Spinal cord (tissue), 10 donors: ENCODE results near the gene CRB1. TPM values are rescaled to one million over a fixed set of nuclear protein-coding genes. Genes with fewer than 3 reads are reported as not detected.

ENCODE experiments used
- DNase-seq, 6 donors: peaks; one replicate each; pipeline versions ENCODE4 v3.0.0 to v3.0.0-alpha.2; 2013 to 2015; ENCODE audit warnings: low spot score in 6 of 6, low read depth in 4 of 6
- H3K27ac ChIP-seq: one replicate; pipeline ENCODE4 v1.5.1; 2013; ENCODE audit warnings: low read depth, low read length, control low read depth
- H3K27me3 ChIP-seq: one replicate; pipeline ENCODE4 v1.6.1; 2013; ENCODE audit warnings: low read length; ENCODE audit not compliant: control insufficient read depth, insufficient read depth
- H3K36me3 ChIP-seq: one replicate; pipeline ENCODE4 v1.6.1; 2013; ENCODE audit warnings: low read length; ENCODE audit not compliant: control insufficient read depth, insufficient read depth
- H3K4me1 ChIP-seq: one replicate; pipeline ENCODE4 v1.6.1; 2013; ENCODE audit warnings: low read length; ENCODE audit not compliant: control insufficient read depth, insufficient read depth
- H3K4me3 ChIP-seq: one replicate; pipeline ENCODE4 v1.5.1; 2013; ENCODE audit warnings: low read depth, low read length, control low read depth
- H3K9me3 ChIP-seq: one replicate; pipeline ENCODE4 v1.6.1; 2013; ENCODE audit warnings: low read length; ENCODE audit not compliant: control insufficient read depth, insufficient read depth
- WGBS: methylation state at CpG from one replicate; pipeline ENCODE4 v1.1.5; 2013; ENCODE audit warnings: missing lambda C conversion rate; ENCODE audit not compliant: insufficient coverage; 5-methylcytosine and 5-hydroxymethylcytosine counted together
- polyA plus RNA-seq, 2 donors: library from polyadenylated mRNA; unstranded; fragments of 120-200 nt; gene quantifications; one replicate each; pipeline ENCODE4 v1.2.1, GENCODE V29; 2013; ENCODE audit not compliant: insufficient read length in 2 of 2
- total RNA-seq, 2 donors: library from RNA; depleted of rRNA in 1 of 2; stranded (reverse); fragments of 120-200 nt in 1 of 2; fragments of >200 nt in 1 of 2; gene quantifications; one replicate each; pipeline versions ENCODE4 v1.2.3 to v1.2.4, GENCODE V29; 2013 to 2014
- donor health status: healthy.

CRB1 gene
- total and polyA plus RNA-seq, 4 donors: 18.1 to 36.8 (median 28.6) TPM

- Histone ChIP-seq H3K27ac (no peak overlapping the region), H3K9me3 (no peaks in the 10 kb centered on the region), H3K27me3 (no peaks in the 10 kb centered on the region), H3K4me3 (no peak overlapping the region), H3K36me3 (peaks cover 7% of the 10 kb centered on the region), H3K4me1 (no peaks in the 10 kb centered on the region)
- WGBS: 94% methylated on average over 2 of the region's 5 CpGs
- peak in 3 of 6 donors; percentile 31 to 71 (median 48) for DNase-seq
These were observed 88.9 kb downstream of the CRB1 start for GRCh38 chr1:197356723-197357533.

- H3K36me3 ChIP-seq: peaks cover 7% of the 10 kb centered on the region
- no CpG with 5 or more reads among the region's 1 CpG for WGBS
- H3K9me3 ChIP-seq: no peaks in the 10 kb centered on the region
- DNase-seq: no peak
- H3K4me3 ChIP-seq: no peak overlapping the region
- H3K27me3 ChIP-seq: no peaks in the 10 kb centered on the region
- H3K4me1 ChIP-seq: no peaks in the 10 kb centered on the region
- H3K27ac ChIP-seq: no peak overlapping the region
These were observed 90.9 kb downstream of the CRB1 start for GRCh38 chr1:197358959-197359358.

- Histone ChIP-seq H3K9me3 (no peaks in the 10 kb centered on the region), H3K36me3 (peaks cover 7% of the 10 kb centered on the region), H3K27ac (no peak overlapping the region), H3K27me3 (no peaks in the 10 kb centered on the region), H3K4me1 (no peaks in the 10 kb centered on the region), H3K4me3 (no peak overlapping the region)
- no peak for DNase-seq
- 57% methylated on average over 3 of the region's 5 CpGs for WGBS
These were observed 92.0 kb downstream of the CRB1 start for GRCh38 chr1:197360068-197360467.

GRCh38 chr1:197362871-197363270, 94.8 kb downstream of the CRB1 start:
- no peak for DNase-seq
- Histone ChIP-seq H3K4me3 (no peak overlapping the region), H3K9me3 (no peaks in the 10 kb centered on the region), H3K27me3 (no peaks in the 10 kb centered on the region), H3K27ac (no peak overlapping the region), H3K36me3 (no peaks in the 10 kb centered on the region), H3K4me1 (no peaks in the 10 kb centered on the region)

- 96% methylated on average over 12 of the region's 14 CpGs for WGBS
- Histone ChIP-seq H3K4me1 (no peaks in the 10 kb centered on the region), H3K27ac (no peak overlapping the region), H3K9me3 (no peaks in the 10 kb centered on the region), H3K36me3 (no peaks in the 10 kb centered on the region), H3K27me3 (no peaks in the 10 kb centered on the region), H3K4me3 (no peak overlapping the region)
- DNase-seq: no peak
These were observed 95.8 kb downstream of the CRB1 start for GRCh38 chr1:197363855-197364254.

GRCh38 chr1:197366996-197367395, 98.9 kb downstream of the CRB1 start:
- Histone ChIP-seq H3K9me3 (no peaks in the 10 kb centered on the region), H3K4me3 (no peak overlapping the region), H3K27me3 (no peaks in the 10 kb centered on the region), H3K27ac (no peak overlapping the region), H3K36me3 (no peaks in the 10 kb centered on the region), H3K4me1 (no peaks in the 10 kb centered on the region)
- DNase-seq: no peak
- WGBS: no CpG with 5 or more reads among the region's 2 CpGs

GRCh38 chr1:197367627-197368026, 99.6 kb downstream of the CRB1 start:
- 93% methylated on average over 6 of the region's 7 CpGs for WGBS
- Histone ChIP-seq H3K27me3 (no peaks in the 10 kb centered on the region), H3K4me1 (no peaks in the 10 kb centered on the region), H3K9me3 (no peaks in the 10 kb centered on the region), H3K4me3 (no peak overlapping the region), H3K36me3 (no peaks in the 10 kb centered on the region), H3K27ac (no peak overlapping the region)
- DNase-seq: peak in 1 of 6 donors; percentile 24

GRCh38 chr1:197374428-197374827, 106.4 kb downstream of the CRB1 start:
- WGBS: no CpG with 5 or more reads among the region's 1 CpG
- Histone ChIP-seq H3K4me1 (no peaks in the 10 kb centered on the region), H3K27ac (no peak overlapping the region), H3K27me3 (no peaks in the 10 kb centered on the region), H3K36me3 (no peaks in the 10 kb centered on the region), H3K4me3 (no peak overlapping the region), H3K9me3 (no peaks in the 10 kb centered on the region)
- DNase-seq: no peak

GRCh38 chr1:197384471-197384870, 116.4 kb downstream of the CRB1 start:
- peak in 5 of 6 donors; percentile 11 to 97 (median 29) for DNase-seq
- WGBS: 19% methylated on average over 3 of the region's 6 CpGs
- no peak overlapping the region for H3K27ac ChIP-seq
- H3K4me3 ChIP-seq: no peak overlapping the region
- H3K9me3 ChIP-seq: no peaks in the 10 kb centered on the region
- H3K27me3 ChIP-seq: no peaks in the 10 kb centered on the region
- no peaks in the 10 kb centered on the region for H3K4me1 ChIP-seq
- H3K36me3 ChIP-seq: no peaks in the 10 kb centered on the region

- WGBS: no CpG with 5 or more reads among the region's 1 CpG
- Histone ChIP-seq H3K4me1 (no peaks in the 10 kb centered on the region), H3K27ac (no peak overlapping the region), H3K36me3 (no peaks in the 10 kb centered on the region), H3K9me3 (no peaks in the 10 kb centered on the region), H3K4me3 (no peak overlapping the region), H3K27me3 (no peaks in the 10 kb centered on the region)
- no peak for DNase-seq
These were observed 120.7 kb downstream of the CRB1 start for GRCh38 chr1:197388801-197389200.
